Measurements from ENCODE around the gene DEFB121.

DEFB121 gene

GRCh38 chr20:31363295-31363694 is 42.7 kb downstream of the DEFB121 start:
- Histone ChIP-seq H3K36me3 (no peaks in the 10 kb centered on the region), H3K27me3 (no peaks in the 10 kb centered on the region), H4K20me1 (no peaks in the 10 kb centered on the region), H3K4me3 (no peak overlapping the region), H3K4me2 (no peak overlapping the region), H3K9ac (no peak overlapping the region), H3K4me1 (peaks cover 10% of the 10 kb centered on the region), H3K9me3 (peaks cover 25% of the 10 kb centered on the region), H3K27ac (no peak overlapping the region)
- TF ChIP-seq Cebpa-rat (IDR thresholded peaks at IDR 0.05) = no peak

- TF ChIP-seq Cebpa-rat (IDR thresholded peaks at IDR 0.05) = no peak
- H3K9me3 ChIP-seq = no peaks in the 10 kb centered on the region
Observed at GRCh38 chr20:31355981-31356380, 50.0 kb downstream of the DEFB121 start.

More at GRCh38 chr20:31355981-31356380, 50.0 kb downstream of the DEFB121 start:
- Histone ChIP-seq H3K4me1 (no peaks in the 10 kb centered on the region), H4K20me1 (no peaks in the 10 kb centered on the region), H3K36me3 (no peaks in the 10 kb centered on the region), H3K4me3 (no peak overlapping the region), H3K9ac (no peak overlapping the region), H3K4me2 (no peak overlapping the region), H3K27me3 (no peaks in the 10 kb centered on the region), H3K27ac (no peak overlapping the region)

All from BLaER1 (cell line).